H1 (cell line): Measurements from ENCODE around the gene TGIF1.

Experiments used
- CBX8 ChIP-seq: fragments of 300-800, 300-1000 bp; sonication (generic); IDR thresholded peaks from 2 replicates; pipeline ENCODE4 v1.7.1; 2016; ENCODE audit warnings: low read depth, low read length, borderline replicate concordance
- CTCF ChIP-seq, 3 experiments: IDR thresholded peaks; 1 replicate in 2 of 3; 2 replicates in 1 of 3; pipeline versions ENCODE4 v1.5.1 to v1.6.1; 2011; ENCODE audit warnings: low read length in 3 of 3, mild to moderate bottlenecking in 3 of 3, inconsistent platforms in 2 of 3, low read depth in 1 of 3, moderate library complexity in 1 of 3; ENCODE audit not compliant: insufficient read depth in 1 of 3; ENCODE audit errors: control extremely low read depth in 1 of 3
- EP300 ChIP-seq, 2 experiments: IDR thresholded peaks; 1 replicate in 1 of 2; 2 replicates in 1 of 2; pipeline ENCODE4 v1.6.1; 2011 to 2012; ENCODE audit warnings: low read depth in 2 of 2, low read length in 2 of 2, mild to moderate bottlenecking in 2 of 2, borderline replicate concordance in 1 of 2, inconsistent platforms in 1 of 2, moderate library complexity in 1 of 2
- EZH2 ChIP-seq: fragments of 200-600 bp; sonication (generic); IDR thresholded peaks from 2 replicates; pipeline ENCODE4 v1.7.1; 2012; ENCODE audit warnings: low read depth, mild to moderate bottlenecking, moderate library complexity, low read length, inconsistent platforms; ENCODE audit not compliant: severe bottlenecking
- MAX ChIP-seq: IDR thresholded peaks from 2 replicates; pipeline ENCODE4 v1.6.1; 2012; ENCODE audit warnings: inconsistent platforms
- POLR2A ChIP-seq, 2 experiments: IDR thresholded peaks; 1 replicate in 1 of 2; 2 replicates in 1 of 2; pipeline ENCODE4 v1.6.1; 2011; ENCODE audit warnings: low read depth in 2 of 2, low read length in 2 of 2, mild to moderate bottlenecking in 2 of 2; ENCODE audit errors: control extremely low read depth in 1 of 2
- RNF2 ChIP-seq: fragments of 200-900, 300-1000 bp; sonication (generic); IDR thresholded peaks from 2 replicates; pipeline ENCODE4 v1.7.1; 2016; ENCODE audit warnings: borderline replicate concordance, low read depth, mild to moderate bottlenecking, antibody characterized with exemption, low read length; ENCODE audit not compliant: poor library complexity, severe bottlenecking; ENCODE audit errors: missing control alignments

GRCh38 chr18:3440341-3440740, 9.6 kb upstream of the TGIF1 start:
- TF ChIP-seq RNF2 (no peak), CBX8 (no peak), POLR2A (IDR thresholded peaks at IDR 0.05; ENCODE audit: control extremely low read depth in 1 of 2, low read depth in 2 of 2, low read length in 2 of 2) (no peak), CTCF (IDR thresholded peaks at IDR 0.05; ENCODE audit: control extremely low read depth in 1 of 3, insufficient read depth in 1 of 3, low read depth in 1 of 3, low read length in 3 of 3) (no peak), EP300 (IDR thresholded peaks at IDR 0.05; ENCODE audit: borderline replicate concordance in 1 of 2, low read depth in 2 of 2, low read length in 2 of 2) (no peak), MAX (no peak), EZH2 (no peak)
